ENCODE data around the gene PFKFB3. TPM values are rescaled to one million over a fixed set of nuclear protein-coding genes. Genes with fewer than 3 reads are reported as not detected.

The PFKFB3 gene
- total and polyA plus RNA-seq, 2 of the 13 experiments (the other 11 are each of a cell fraction or from before 2014, with no cell fraction given) = 1.2 to 13.3 TPM

- TF ChIP-seq CERS6 (CRISPR knock-in tag; IDR thresholded peaks at IDR 0.05) (no peak), ZNF562 (CRISPR knock-in tag; IDR thresholded peaks at IDR 0.05; ENCODE audit: borderline replicate concordance) (no peak)
Observed at GRCh38 chr10:6223981-6224380, 21.2 kb downstream of the PFKFB3 start (continued).

GRCh38 chr10:6224781-6225180, 22.0 kb downstream of the PFKFB3 start:
- Histone ChIP-seq H3K36me3 (replicated peaks in 1 of 2; ENCODE audit: control insufficient read depth in 1 of 2, insufficient read depth in 2 of 2, low read length in 2 of 2) (peaks cover 41 to 63% of the 10 kb centered on the region in 2 experiments; a peak in 4 of 5 replicates), H3K4me1 (ENCODE audit: insufficient read depth, low read length) (no peaks in the 10 kb centered on the region), H3K27me3 (ENCODE audit: control insufficient read depth in 1 of 2, insufficient read depth in 2 of 2, low read length in 2 of 2) (no peaks in the 10 kb centered on the region), H3K79me2 (ENCODE audit: insufficient read depth, low read length) (no peaks in the 10 kb centered on the region), H4K20me1 (ENCODE audit: insufficient read depth, low read length) (no peaks in the 10 kb centered on the region), H3K4me2 (ENCODE audit: low read depth, low read length) (no peak overlapping the region), H3K27ac (ENCODE audit: extremely low read length, insufficient read depth, low read length) (no peak overlapping the region), H3K9ac (ENCODE audit: insufficient read depth, low read depth, low read length) (no peak overlapping the region), H3K9me3 (ENCODE audit: low read length) (no peaks in the 10 kb centered on the region), H2AFZ (ENCODE audit: low read length) (no peak overlapping the region), H3K4me3 (replicated peaks in 1 of 3; ENCODE audit: insufficient read depth in 1 of 3, low read depth in 2 of 3, low read length in 3 of 3) (no peak overlapping the region)
- intact Hi-C loops (cut with micrococcal nuclease; ENCODE audit: unreplicated experiment) = no loop called here
- TF ChIP-seq PPARG (CRISPR knock-in tag; conservative IDR thresholded peaks at IDR 0.05) = no peak
- no peak for TF ChIP-seq ZNF329 (CRISPR knock-in tag; IDR thresholded peaks at IDR 0.05; ENCODE audit: low read depth)
- TF ChIP-seq HNF1A (IDR thresholded peaks at IDR 0.05; ENCODE audit: low read depth) = no peak
- no peak for TF ChIP-seq HNF1A (CRISPR knock-in tag; IDR thresholded peaks at IDR 0.05; ENCODE audit: borderline replicate concordance)
- DNase-seq (ENCODE audit: low spot score) (no peak), FAIRE-seq (no peak), ATAC-seq (no peak)
- CTCF ChIA-PET (ENCODE audit: low intra/inter-chr PET ratio, low total read pairs) = no interaction called here
- POLR2A ChIA-PET = no interaction called here
- in situ Hi-C loops (cut with HindIII; ENCODE audit: extremely low pct_ligation_motif_present, low pct_unique_long_range_greater_than_20kb) = no loop called here
- 94% methylated on average over 13 of the region's 13 CpGs for WGBS (ENCODE audit: low lambda C conversion rate)
- no TSS peak for BruUV-seq (replicated peaks)
